Neural progenitor cell (in vitro differentiated cells): ENCODE measurements around the gene GOSR2. TPM values are rescaled to one million over a fixed set of nuclear protein-coding genes. Genes with fewer than 3 reads are reported as not detected.

Experiments
- DNase-seq: peaks from one replicate; pipeline ENCODE4 v3.0.0-alpha.2; 2016; ENCODE audit warnings: low spot score
- H2AFZ ChIP-seq: fragments of 200-600 bp; sonication (generic); replicated peaks from 2 replicates; pipeline ENCODE4 v1.6.1; 2016; ENCODE audit warnings: antibody characterized with exemption
- H3F3A ChIP-seq: fragments of 200-600 bp; sonication (generic); 2 replicates; pipeline ENCODE4 v1.6.1; 2016; ENCODE audit warnings: antibody characterized with exemption, low read depth
- H3K27ac ChIP-seq: fragments of 200-600 bp; sonication (generic); 2 replicates; pipeline ENCODE4 v1.5.1; 2016; ENCODE audit warnings: mild to moderate bottlenecking
- H3K27me3 ChIP-seq: fragments of 200-600 bp; sonication (generic); 2 replicates; pipeline ENCODE4 v1.6.1; 2016; ENCODE audit warnings: mild to moderate bottlenecking, moderate library complexity
- H3K36me3 ChIP-seq: fragments of 200-600 bp; sonication (generic); 2 replicates; pipeline ENCODE4 v1.5.1; 2016
- H3K4me1 ChIP-seq: fragments of 200-600 bp; sonication (generic); 2 replicates; pipeline ENCODE4 v1.6.1; 2016; ENCODE audit warnings: mixed run types
- H3K4me2 ChIP-seq: fragments of 200-600 bp; sonication (generic); 2 replicates; pipeline ENCODE4 v1.6.1; 2016
- H3K4me3 ChIP-seq: fragments of 200-600 bp; sonication (generic); 2 replicates; pipeline ENCODE4 v1.5.1; 2016
- H3K79me2 ChIP-seq: fragments of 200-600 bp; sonication (generic); 2 replicates; pipeline ENCODE4 v1.6.1; 2016; ENCODE audit warnings: low read depth
- H3K9ac ChIP-seq: fragments of 200-600 bp; sonication (generic); 2 replicates; pipeline ENCODE4 v1.6.1; 2016
- H3K9me3 ChIP-seq: fragments of 200-600 bp; sonication (generic); 2 replicates; pipeline ENCODE4 v1.5.1; 2016; ENCODE audit warnings: low read depth
- H4K20me1 ChIP-seq: fragments of 200-600 bp; sonication (generic); 2 replicates; pipeline ENCODE4 v1.6.1; 2016; ENCODE audit warnings: low read depth
- H3K27ac Mint-ChIP-seq: 3 replicates; pipeline ENCODE4 v1.8.0; 2021; ENCODE audit warnings: mixed read lengths
- H3K27me3 Mint-ChIP-seq: 2 replicates; pipeline ENCODE4 v1.8.0; 2022; ENCODE audit warnings: low read depth, mild to moderate bottlenecking, inconsistent platforms, moderate library complexity, mixed read lengths; ENCODE audit not compliant: insufficient read depth
- H3K36me3 Mint-ChIP-seq: 3 replicates; pipeline ENCODE4 v1.8.0; 2021; ENCODE audit warnings: mixed read lengths
- H3K4me1 Mint-ChIP-seq: 3 replicates; pipeline ENCODE4 v1.8.0; 2021; ENCODE audit warnings: mixed read lengths
- H3K4me3 Mint-ChIP-seq: 3 replicates; pipeline ENCODE4 v1.8.0; 2021; ENCODE audit warnings: mild to moderate bottlenecking, moderate library complexity, mixed read lengths
- H3K9me3 Mint-ChIP-seq: 3 replicates; pipeline ENCODE4 v1.8.0; 2020; ENCODE audit warnings: mixed read lengths
- CTCF ChIP-seq: fragments of 200-600 bp; sonication (generic); IDR thresholded peaks from 2 replicates; pipeline ENCODE4 v1.5.1; 2017; ENCODE audit warnings: antibody characterized with exemption, mild to moderate bottlenecking
- EZH2 ChIP-seq: fragments of 200-600 bp; sonication (generic); IDR thresholded peaks from 2 replicates; pipeline ENCODE4 v1.6.1; 2017; ENCODE audit warnings: antibody characterized with exemption, mild to moderate bottlenecking, moderate library complexity
- EZH2phosphoT487 ChIP-seq: fragments of 200-600 bp; sonication (generic); IDR thresholded peaks from 2 replicates; pipeline ENCODE4 v1.6.1; 2017; ENCODE audit warnings: antibody characterized with exemption
- total RNA-seq: library from RNA; depleted of rRNA; stranded (reverse); fragments of >200 nt; gene quantifications from 2 replicates; pipeline ENCODE4 v1.2.3, GENCODE V29; 2015; ENCODE audit warnings: low replicate concordance

Gene GOSR2
- total RNA-seq, 1 donor from 2014 or later: 33.6 TPM

DNA sequence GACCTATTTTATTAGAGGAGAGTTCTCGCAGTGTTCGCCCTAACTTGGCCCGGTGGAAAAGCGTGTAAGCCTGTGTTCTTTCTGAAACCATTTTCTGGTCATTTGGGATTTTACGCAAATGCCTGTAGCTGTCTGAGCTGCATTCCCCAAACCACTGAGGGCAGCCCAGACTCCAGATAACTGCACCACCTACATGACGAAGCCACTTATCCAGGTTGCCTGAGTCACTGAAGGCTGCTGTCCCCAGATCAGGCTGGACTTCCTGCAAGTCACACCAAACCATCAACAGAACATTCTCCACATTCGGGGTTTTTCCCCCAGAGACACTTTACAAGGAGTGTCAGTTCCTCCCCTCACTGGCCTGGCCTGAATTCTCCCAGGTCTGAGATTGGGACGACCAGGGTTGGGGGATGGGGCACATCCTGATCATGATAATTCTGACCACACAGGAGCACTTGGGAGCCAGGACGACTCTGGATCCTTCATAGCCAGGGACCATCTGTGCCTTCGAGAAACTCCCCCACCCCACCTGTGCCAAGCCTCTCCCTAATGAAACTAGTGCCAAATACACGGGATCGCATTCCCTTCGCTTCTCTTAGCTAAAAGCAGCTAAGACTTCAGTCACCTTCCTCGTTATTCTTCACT, 53.8 kb downstream of the GOSR2 start:
- peaks cover 35% of the 10 kb centered on the region for H3K4me1 Mint-ChIP-seq

GRCh38 chr17:46977348-46977747, 54.4 kb downstream of the GOSR2 start:
- Histone ChIP-seq H3F3A (peaks cover 34% of the 10 kb centered on the region), H3K36me3 (no peaks in the 10 kb centered on the region), H4K20me1 (no peaks in the 10 kb centered on the region), H3K27me3 (peaks cover 51% of the 10 kb centered on the region), H3K4me3 (peak overlapping the region; percentile 61), H2AFZ (peak overlapping the region; percentile 12), H3K4me2 (peak overlapping the region; percentile 96), H3K79me2 (no peaks in the 10 kb centered on the region), H3K9ac (no peak overlapping the region), H3K4me1 (peaks cover 16% of the 10 kb centered on the region), H3K9me3 (no peaks in the 10 kb centered on the region), H3K27ac (no peak overlapping the region)
- TF ChIP-seq CTCF (peak; percentile 73), EZH2phosphoT487 (no peak)
- Mint-ChIP-seq H3K27me3 (peaks cover 28% of the 10 kb centered on the region), H3K27ac (no peak overlapping the region), H3K4me3 (peak overlapping the region; percentile 96), H3K9me3 (no peaks in the 10 kb centered on the region), H3K36me3 (peaks cover 5% of the 10 kb centered on the region), H3K4me1 (peaks cover 35% of the 10 kb centered on the region)
- DNase-seq: peak; percentile 93

More for the DNA sequence above, 53.8 kb downstream of the GOSR2 start:
- Histone ChIP-seq H3K27me3 (peaks cover 51% of the 10 kb centered on the region), H4K20me1 (no peaks in the 10 kb centered on the region), H3K4me2 (peak overlapping the region; percentile 19), H3K27ac (no peak overlapping the region), H3K79me2 (no peaks in the 10 kb centered on the region), H3K4me3 (no peak overlapping the region), H2AFZ (no peak overlapping the region), H3F3A (peaks cover 34% of the 10 kb centered on the region), H3K4me1 (peaks cover 16% of the 10 kb centered on the region), H3K9me3 (no peaks in the 10 kb centered on the region), H3K9ac (no peak overlapping the region), H3K36me3 (no peaks in the 10 kb centered on the region)
- Mint-ChIP-seq H3K36me3 (peaks cover 5% of the 10 kb centered on the region), H3K27ac (peak overlapping the region; percentile 23), H3K27me3 (peaks cover 28% of the 10 kb centered on the region), H3K9me3 (no peaks in the 10 kb centered on the region), H3K4me3 (peak overlapping the region; percentile 96)
- peak; percentile 51 for DNase-seq
- no peak for TF ChIP-seq EZH2
- TF ChIP-seq CTCF: peak; percentile 30
- TF ChIP-seq EZH2phosphoT487: no peak

DNA sequence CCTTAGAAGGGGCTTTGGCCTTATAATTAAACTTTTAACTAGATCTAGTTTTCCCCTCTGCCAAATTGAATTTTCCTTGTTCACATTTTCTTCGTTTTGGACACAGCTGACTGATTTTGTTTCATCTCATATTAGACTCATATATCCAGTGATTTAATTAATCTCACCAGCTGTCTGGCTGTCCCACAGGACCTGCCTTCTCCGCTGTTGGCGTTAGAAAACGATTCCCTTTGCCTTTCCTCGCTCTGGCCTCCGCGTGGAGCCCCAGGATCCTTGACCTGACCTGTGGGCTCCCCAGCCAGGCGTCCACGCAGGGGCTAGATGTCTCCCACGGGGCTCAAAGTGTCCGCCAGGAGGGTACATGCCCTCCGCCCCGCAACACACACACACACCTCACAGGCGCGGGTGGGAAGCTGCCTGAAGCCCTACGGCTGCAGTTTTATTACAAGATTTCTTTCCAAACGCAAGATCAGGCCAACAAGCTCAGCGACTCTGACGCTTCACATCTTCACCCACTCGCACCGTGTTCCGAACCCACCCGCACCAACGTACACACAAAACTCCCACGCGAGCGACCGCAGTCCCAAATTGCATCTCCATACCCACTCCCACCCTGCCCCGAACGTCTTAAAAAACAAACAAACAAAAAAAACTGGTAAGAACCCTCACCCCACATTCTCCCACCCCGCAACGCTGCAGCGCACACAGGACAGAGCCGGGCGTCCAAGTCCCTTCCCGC, 55.0 kb downstream of the GOSR2 start:
- Histone ChIP-seq H3K9ac (no peak overlapping the region), H4K20me1 (no peaks in the 10 kb centered on the region), H3K4me2 (peak overlapping the region; percentile 96), H3K4me3 (peak overlapping the region; percentile 61), H3K27ac (no peak overlapping the region), H2AFZ (peak overlapping the region; percentile 12), H3K27me3 (peaks cover 51% of the 10 kb centered on the region), H3F3A (peaks cover 34% of the 10 kb centered on the region), H3K4me1 (peaks cover 16% of the 10 kb centered on the region), H3K79me2 (no peaks in the 10 kb centered on the region), H3K36me3 (no peaks in the 10 kb centered on the region), H3K9me3 (no peaks in the 10 kb centered on the region)
- no peak for TF ChIP-seq EZH2phosphoT487
- peaks cover 32% of the 10 kb centered on the region for H3K27me3 Mint-ChIP-seq
- no peaks in the 10 kb centered on the region for H3K9me3 Mint-ChIP-seq
- H3K36me3 Mint-ChIP-seq: peaks cover 5% of the 10 kb centered on the region
- peaks cover 35% of the 10 kb centered on the region for H3K4me1 Mint-ChIP-seq
- peak overlapping the region; percentile 96 for H3K4me3 Mint-ChIP-seq
- peak overlapping the region; percentile 76 for H3K27ac Mint-ChIP-seq
- peak; percentile 33 for DNase-seq
